GM18861 (cell line): ENCODE results near the gene CEP170.
A peak's percentile ranks its signal among the peaks of the same experiment; 100 is the strongest.
"Not testable (repeated sequence)": the region's sequence is repeated elsewhere in the genome, so short reads cannot be mapped to it uniquely, and the experiment has no call there.

ENCODE experiments used
- ATAC-seq: cut with Tn5 transposase; IDR thresholded peaks from one replicate; pipeline ENCODE4 v1.9.1; 2021; ENCODE audit not compliant: unreplicated experiment

Gene CEP170

GRCh38 chr1:243236604-243237252 lies 18.4 kb downstream of the CEP170 start:
- ATAC-seq = peak; percentile 90

- ATAC-seq = no peak
Measured at GRCh38 chr1:243234978-243235647, 20.0 kb downstream of the CEP170 start.

- no peak for ATAC-seq
Measured at GRCh38 chr1:243233908-243234307, 21.2 kb downstream of the CEP170 start.

GRCh38 chr1:243230914-243231313 lies 24.2 kb downstream of the CEP170 start:
- ATAC-seq = no peak

GRCh38 chr1:243229526-243229925 lies 25.6 kb downstream of the CEP170 start:
- ATAC-seq = no peak

- ATAC-seq = no peak
Measured at GRCh38 chr1:243227622-243228021, 27.5 kb downstream of the CEP170 start.

GRCh38 chr1:243218059-243218458 lies 37.0 kb downstream of the CEP170 start:
- ATAC-seq = no peak

GRCh38 chr1:243217349-243217748 lies 37.7 kb downstream of the CEP170 start:
- no peak for ATAC-seq

- ATAC-seq = no peak
Measured at GRCh38 chr1:243216741-243217140, 38.3 kb downstream of the CEP170 start.

- not testable (repeated sequence) for ATAC-seq
Measured at GRCh38 chr1:243215276-243215875, 39.7 kb downstream of the CEP170 start.

GRCh38 chr1:243213045-243213787 lies 41.9 kb downstream of the CEP170 start:
- ATAC-seq = no peak

GRCh38 chr1:243211984-243212383 lies 43.1 kb downstream of the CEP170 start:
- ATAC-seq = not testable (repeated sequence)

- ATAC-seq = not testable (repeated sequence)
Measured at GRCh38 chr1:243205026-243205501, 50.0 kb downstream of the CEP170 start.

- not testable (repeated sequence) for ATAC-seq
Measured at GRCh38 chr1:243204336-243204735, 50.7 kb downstream of the CEP170 start.

- not testable (repeated sequence) for ATAC-seq
Measured at GRCh38 chr1:243203196-243203595, 51.9 kb downstream of the CEP170 start.

- ATAC-seq = not testable (repeated sequence)
Measured at GRCh38 chr1:243201316-243201715, 53.8 kb downstream of the CEP170 start.

GRCh38 chr1:243197524-243197923 lies 57.6 kb downstream of the CEP170 start:
- ATAC-seq = not testable (repeated sequence)

GRCh38 chr1:243193330-243193729 lies 61.8 kb downstream of the CEP170 start:
- not testable (repeated sequence) for ATAC-seq

- not testable (repeated sequence) for ATAC-seq
Measured at GRCh38 chr1:243186201-243186995, 68.7 kb downstream of the CEP170 start.

GRCh38 chr1:243184787-243185186 lies 70.3 kb downstream of the CEP170 start:
- not testable (repeated sequence) for ATAC-seq
